Limb (tissue), 2 donors: ENCODE results near the gene GAL3ST2.
A peak's percentile ranks its signal among the peaks of the same experiment; 100 is the strongest.

ENCODE experiments used
- DNase-seq, 2 donors: peaks; one replicate each; pipeline ENCODE4 v3.0.0-alpha.2; 2016; ENCODE audit errors: extremely low spot score in 2 of 2

GAL3ST2 gene

DNA sequence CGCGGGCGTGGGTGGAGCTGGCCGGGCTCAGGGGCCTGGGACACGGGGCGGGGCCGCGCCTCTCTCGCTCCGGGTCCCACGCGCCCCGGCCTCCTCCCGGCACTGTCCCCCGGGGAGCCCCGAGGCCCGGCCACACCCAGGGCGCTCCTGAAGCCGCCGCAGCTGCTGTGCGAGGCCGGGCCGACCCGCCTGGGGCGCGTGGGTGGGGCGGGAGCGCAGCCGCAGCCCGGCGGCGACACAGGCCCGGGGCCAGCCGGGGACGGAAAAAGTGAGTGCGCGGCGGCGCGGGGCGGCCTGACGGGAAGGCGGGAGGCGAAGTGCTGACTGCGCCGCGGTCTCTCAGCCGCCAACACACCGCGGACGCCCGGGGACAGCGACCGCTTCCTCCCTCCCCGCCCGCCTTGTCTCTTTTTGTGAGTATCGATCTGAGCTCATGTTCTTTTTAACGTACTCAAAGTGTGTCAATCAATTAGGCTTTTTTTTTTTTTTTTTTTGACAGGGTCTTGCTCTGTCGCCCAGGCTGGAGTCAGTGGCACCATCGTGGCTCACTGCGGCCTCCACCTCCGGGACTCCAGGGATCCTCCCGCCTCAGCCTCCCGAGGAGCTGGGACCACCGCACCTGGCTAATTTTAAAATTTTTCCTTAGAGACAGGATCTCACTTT, 67.6 kb downstream of the GAL3ST2 start:
- peak; percentile 70 to 84 for DNase-seq

- no peak for DNase-seq
Observed at GRCh38 chr2:241844831-241845578, 68.4 kb downstream of the GAL3ST2 start.

DNA sequence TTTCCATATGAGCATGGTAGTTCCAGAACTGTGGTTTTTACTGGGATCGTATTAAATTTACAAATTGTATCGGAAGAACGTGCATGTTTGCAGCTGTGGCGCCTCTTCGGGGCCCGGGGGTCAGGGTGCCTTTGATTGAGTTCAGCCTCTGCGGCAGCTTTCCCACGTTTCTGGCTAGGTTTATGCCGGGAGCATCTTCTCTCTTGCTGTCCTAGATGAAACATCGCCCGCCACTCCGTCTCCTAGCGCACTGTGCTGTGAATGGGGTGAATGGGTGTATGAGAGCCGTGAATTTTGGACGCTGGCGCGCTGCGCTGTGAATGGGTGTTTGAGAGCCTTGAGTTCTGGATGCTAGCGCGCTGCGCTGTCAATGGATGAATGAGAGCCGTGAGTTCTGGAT, 69.8 kb downstream of the GAL3ST2 start:
- no peak for DNase-seq

DNA sequence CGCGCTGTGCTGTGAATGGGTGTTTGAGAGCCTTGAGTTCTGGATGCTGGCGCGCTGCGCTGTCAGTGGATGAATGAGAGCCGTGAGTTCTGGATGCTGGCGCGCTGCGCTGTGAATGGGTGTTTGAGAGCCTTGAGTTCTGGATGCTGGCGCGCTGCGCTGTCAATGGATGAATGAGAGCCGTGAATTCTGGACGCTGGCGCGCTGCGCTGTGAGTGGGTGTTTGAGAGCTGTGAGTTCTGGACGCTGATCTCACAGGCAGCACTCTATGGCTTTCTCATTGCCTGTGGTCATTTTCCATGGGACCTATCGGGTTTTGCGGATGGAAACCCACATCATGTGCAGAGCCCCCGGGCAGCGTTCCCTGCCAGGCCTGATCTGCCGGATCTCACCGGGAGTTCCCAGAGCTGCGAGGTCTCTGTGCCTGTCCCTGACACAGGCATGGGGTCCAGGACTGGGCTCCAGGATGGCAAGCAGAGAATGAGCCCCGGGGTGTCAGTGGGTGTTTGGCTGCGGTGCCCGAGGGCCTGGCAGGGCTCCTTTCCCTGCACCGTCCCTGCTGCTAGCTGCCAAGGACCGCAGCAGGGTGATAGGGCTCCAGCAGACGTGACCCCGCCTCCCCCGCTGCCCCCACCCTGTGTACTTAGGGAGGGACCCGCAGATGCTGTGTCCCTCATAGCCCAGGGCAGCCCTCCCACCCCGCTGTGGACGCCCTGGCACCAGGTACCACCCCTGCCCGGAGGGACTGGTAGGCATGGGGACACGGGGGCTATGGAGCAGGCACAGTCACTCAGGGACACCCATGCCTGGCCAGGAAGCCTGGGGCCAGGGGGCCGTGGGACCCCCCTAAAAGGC, 72.4 kb downstream of the GAL3ST2 start:
- no peak for DNase-seq

DNA sequence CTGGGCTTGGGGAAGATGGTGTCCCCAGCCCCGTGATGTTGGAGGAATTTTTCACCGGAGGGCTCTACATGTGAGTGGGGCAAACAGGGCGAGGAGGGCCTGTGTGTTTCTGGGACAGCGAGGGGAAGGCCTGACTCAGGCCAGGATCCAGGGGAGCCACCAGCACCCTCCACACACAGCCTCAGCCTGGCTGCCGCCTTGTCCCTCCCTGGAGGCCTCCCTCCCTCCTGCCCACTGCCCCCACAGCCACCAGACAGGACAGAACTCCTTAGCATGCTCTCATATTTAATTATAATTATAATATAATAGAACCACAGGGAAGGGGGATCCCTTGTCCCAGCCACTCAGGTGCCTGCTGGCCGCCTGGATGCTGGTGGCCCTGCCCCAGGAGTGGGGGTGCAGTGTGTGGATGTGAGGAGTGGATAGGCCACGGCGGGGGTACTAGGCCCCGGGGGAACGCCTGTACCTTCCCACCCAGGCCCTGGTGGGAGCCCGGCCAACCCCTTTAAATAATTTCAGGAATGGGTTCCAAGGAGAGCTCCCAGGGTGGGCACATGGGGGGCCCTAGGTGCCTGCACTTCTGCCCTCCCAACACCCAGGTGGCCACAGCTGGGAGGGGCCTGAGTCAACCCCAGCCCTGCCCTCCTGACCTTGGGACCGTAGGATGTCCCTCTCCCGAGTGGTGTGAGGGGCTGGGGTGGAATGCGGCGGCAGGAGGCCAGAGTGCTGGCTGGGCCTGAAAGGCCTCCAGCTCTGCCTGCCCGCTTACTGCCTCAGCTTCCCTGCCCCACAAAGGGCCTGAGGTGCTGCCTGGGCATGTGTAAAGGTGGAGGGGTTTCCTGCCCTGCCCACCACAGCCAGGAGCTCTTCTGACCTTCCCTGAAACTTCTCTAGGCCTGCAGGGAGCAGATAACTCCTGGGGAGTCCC, 73.3 kb downstream of the GAL3ST2 start:
- DNase-seq = no peak

DNA sequence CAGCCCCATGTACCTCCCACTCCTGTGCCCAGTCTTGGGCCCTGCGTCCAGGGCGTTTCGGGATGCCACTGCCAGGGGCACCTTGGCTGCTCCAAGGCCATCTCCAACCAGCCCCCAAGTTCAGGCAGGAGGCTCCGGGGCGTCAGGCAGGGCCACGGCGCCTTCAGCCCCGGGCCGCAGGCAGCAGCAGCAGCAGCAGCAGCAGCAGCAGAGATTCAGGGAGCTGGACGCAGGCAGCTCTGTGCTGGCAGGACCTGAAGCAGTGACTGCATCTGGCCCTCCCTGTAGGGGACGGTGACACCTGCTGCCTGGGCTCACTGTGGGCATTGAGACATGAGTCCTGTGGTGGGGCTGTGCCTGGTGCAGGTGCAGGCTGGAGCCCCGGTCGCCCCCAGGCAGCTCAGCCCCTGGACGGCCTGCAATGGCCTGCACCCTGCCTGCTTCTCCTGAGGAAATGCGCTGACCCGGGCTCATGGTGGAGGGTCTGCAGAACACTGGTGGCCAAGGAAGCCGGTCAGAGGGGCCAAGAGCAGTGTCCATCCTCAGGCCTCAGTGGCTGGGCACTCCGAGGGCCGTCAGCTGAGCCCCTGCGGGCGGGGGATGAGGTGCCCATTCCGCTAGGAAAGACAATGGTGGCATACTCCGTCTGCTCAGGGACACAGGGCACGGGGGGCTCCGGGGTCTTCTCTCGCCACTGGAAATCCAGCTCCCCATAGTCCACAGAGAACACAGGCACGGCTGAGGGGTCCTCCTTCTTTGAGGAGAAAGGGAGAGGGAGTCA, 74.1 kb downstream of the GAL3ST2 start:
- no peak for DNase-seq

DNA sequence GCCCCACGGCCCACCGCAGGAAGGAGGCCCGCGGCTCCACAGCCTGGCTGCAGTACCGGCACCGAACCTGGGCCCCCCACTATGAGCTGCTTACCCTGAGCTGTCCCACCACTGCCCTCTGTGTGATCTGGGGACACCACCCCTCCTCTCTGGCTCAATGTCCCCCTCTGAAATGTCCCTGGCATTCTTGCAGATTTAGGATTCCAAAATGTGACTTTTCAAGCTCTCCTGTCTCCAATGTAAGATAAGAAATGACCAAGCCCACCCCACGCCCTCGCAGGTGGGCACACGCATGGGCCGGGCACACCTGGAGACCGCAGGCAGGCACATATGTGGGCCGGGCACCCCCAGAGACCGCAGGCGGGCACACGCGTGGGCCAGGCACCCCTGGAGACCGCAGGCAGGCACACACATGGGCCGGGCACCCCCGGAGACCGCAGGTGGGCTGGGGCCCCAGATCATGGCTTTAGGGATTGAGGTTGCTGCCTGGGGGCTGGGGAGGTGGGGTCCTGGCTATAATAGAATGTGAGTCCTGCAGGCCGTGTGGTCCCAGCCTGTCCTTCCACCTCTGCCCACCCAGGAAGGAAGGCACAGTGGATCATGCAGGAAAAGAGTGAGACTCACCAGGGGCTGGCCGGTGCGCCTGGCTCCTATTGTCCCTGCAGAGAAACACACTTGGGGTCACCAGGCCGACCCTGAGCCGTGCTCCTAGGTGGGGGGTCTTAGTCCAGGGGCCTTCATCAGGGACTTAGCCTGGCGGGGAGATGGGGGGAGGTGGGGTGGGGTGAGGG, 74.9 kb downstream of the GAL3ST2 start:
- no peak for DNase-seq

- DNase-seq = peak in 1 of 2 donors; percentile 24
Observed at GRCh38 chr2:241852116-241852980, 75.7 kb downstream of the GAL3ST2 start.

- peak in 1 of 2 donors; percentile 14 for DNase-seq
Observed at GRCh38 chr2:241852981-241853631, 76.5 kb downstream of the GAL3ST2 start.
